ENCODE data around the gene MSL3. TPM values are rescaled to one million over a fixed set of nuclear protein-coding genes. Genes with fewer than 3 reads are reported as not detected.

Gene MSL3
- total RNA-seq, 1 experiment from 2014 or later: 27.1 TPM

DNA sequence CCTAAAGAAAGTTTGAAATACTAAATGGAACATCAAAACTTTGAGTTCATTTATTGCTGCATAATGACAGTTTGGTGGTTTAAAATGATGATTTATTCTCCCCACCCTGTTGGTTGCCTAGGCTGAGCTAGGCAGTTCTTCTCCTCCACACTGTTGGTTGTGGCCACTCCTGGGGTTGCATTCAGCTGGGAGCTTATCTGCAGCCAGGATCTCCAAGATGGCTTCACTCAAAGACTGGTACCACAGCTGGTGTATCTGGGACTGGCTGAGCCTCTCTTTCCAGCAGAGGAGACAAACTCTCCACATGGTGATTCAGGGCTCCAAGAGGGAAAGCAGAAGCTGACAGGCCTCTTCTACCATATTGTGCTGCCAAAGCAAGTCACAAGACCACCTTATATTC is 33.1 kb downstream of the MSL3 start:
- no peak overlapping the region for H3K4me3 Mint-ChIP-seq (ENCODE audit: unreplicated experiment)
- H3K27me3 Mint-ChIP-seq (ENCODE audit: insufficient read depth, unreplicated experiment): peaks cover 19% of the 10 kb centered on the region
- POLR2A ChIA-PET: no interaction called here
- no peak overlapping the region for H3K27ac Mint-ChIP-seq (ENCODE audit: low read depth, unreplicated experiment)
- CTCF ChIA-PET: interaction anchor here (0.7 to 1.2 kb wide), 3 partner anchors 8 to 91 kb away, joined by 3 read pairs; no protein-coding TSS in a partner anchor
- H3K9me3 Mint-ChIP-seq (ENCODE audit: unreplicated experiment): no peaks in the 10 kb centered on the region
- TF ChIP-seq, protein P1, sequence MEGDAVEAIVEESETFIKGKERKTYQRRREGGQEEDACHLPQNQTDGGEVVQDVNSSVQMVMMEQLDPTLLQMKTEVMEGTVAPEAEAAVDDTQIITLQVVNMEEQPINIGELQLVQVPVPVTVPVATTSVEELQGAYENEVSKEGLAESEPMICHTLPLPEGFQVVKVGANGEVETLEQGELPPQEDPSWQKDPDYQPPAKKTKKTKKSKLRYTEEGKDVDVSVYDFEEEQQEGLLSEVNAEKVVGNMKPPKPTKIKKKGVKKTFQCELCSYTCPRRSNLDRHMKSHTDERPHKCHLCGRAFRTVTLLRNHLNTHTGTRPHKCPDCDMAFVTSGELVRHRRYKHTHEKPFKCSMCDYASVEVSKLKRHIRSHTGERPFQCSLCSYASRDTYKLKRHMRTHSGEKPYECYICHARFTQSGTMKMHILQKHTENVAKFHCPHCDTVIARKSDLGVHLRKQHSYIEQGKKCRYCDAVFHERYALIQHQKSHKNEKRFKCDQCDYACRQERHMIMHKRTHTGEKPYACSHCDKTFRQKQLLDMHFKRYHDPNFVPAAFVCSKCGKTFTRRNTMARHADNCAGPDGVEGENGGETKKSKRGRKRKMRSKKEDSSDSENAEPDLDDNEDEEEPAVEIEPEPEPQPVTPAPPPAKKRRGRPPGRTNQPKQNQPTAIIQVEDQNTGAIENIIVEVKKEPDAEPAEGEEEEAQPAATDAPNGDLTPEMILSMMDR (IDR thresholded peaks at IDR 0.05; ENCODE audit: unreplicated experiment): no peak
- intact Hi-C loops (cut with micrococcal nuclease): no loop called here
- BruUV-seq (replicated peaks): no TSS peak
- DNase-seq (ENCODE audit: unreplicated experiment): no peak
- H3K4me1 Mint-ChIP-seq (ENCODE audit: insufficient read depth, unreplicated experiment): no peaks in the 10 kb centered on the region
- H3K36me3 Mint-ChIP-seq (ENCODE audit: insufficient read depth, unreplicated experiment): no peaks in the 10 kb centered on the region

DNA sequence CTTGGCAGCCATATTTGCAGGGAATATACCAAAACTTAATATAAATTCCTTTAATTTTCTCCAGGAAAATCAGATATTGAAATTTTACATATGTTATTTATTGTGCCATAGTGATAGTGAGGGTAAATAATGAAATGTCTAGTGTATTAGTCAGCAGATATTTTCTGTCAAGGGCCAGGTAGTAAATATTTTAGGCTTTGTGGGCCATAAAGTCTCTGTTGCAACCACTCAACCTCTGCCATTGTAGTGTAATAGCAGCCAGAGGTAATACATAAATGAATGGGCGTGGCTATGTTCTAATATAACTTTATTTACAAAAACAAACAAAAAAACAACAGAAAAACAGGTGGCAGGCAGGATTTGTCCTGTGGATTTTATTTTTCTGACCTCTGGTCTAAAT is 33.5 kb downstream of the MSL3 start:
- ChIA-PET CTCF (interaction anchor here (0.7 to 1.2 kb wide), 3 partner anchors 9 to 90 kb away, joined by 3 read pairs; no protein-coding TSS in a partner anchor), POLR2A (no interaction called here)
- BruUV-seq (replicated peaks): no TSS peak
- Mint-ChIP-seq H3K9me3 (ENCODE audit: unreplicated experiment) (no peaks in the 10 kb centered on the region), H3K27ac (ENCODE audit: low read depth, unreplicated experiment) (no peak overlapping the region), H3K4me3 (ENCODE audit: unreplicated experiment) (no peak overlapping the region), H3K4me1 (ENCODE audit: insufficient read depth, unreplicated experiment) (no peaks in the 10 kb centered on the region), H3K27me3 (ENCODE audit: insufficient read depth, unreplicated experiment) (peaks cover 19% of the 10 kb centered on the region), H3K36me3 (ENCODE audit: insufficient read depth, unreplicated experiment) (no peaks in the 10 kb centered on the region)
- intact Hi-C loops (cut with micrococcal nuclease): no loop called here
- DNase-seq (ENCODE audit: unreplicated experiment): no peak
- TF ChIP-seq, protein P1 (IDR thresholded peaks at IDR 0.05; ENCODE audit: unreplicated experiment): no peak

DNA sequence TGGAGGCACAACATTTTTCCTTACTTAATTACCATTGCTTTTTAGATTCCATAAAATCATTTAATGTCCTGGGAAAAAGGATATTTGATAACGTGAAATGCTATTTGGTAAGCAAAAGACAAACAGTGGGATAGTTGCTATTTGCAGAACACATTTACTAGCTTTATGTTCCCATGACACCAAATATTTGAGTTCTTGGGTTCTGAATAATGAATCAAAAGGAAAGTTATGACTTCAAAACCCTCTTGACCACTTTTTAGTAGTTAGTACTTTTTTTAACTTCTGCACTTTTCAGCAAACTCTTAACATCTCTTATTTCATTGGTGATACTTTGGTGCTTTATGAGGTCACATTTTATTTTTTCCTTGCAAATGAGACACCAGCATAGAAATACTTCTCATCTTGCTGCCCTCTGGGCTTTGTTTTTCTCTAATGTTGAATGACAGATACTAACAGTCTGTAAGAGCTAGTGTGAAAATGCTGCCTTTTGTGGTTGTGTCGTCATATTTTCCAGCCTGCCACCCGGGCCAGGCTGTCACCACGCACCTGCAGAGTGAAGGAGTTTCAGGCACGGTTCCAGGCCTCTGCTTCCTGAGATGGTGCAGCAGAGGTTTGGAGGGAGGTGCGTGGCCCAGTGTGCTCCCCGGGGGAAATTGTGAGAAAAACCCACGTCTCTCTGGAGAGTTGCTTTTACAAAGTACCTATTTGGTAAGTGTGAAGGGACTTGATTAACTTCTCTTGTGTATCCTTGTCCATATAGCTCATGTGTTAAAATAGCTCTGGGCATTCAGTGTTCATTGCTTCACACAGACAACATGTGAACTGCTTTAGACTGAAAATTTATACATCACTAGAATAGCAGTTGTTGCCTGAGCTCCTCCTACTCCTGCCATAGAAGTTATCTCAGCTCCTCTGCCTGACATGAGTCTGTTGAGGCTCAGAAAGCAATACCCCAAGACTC is 34.7 kb downstream of the MSL3 start:
- intact Hi-C loops (cut with micrococcal nuclease): no loop called here
- Mint-ChIP-seq H3K27ac (ENCODE audit: low read depth, unreplicated experiment) (no peak overlapping the region), H3K9me3 (ENCODE audit: unreplicated experiment) (no peaks in the 10 kb centered on the region), H3K4me3 (ENCODE audit: unreplicated experiment) (no peak overlapping the region), H3K27me3 (ENCODE audit: insufficient read depth, unreplicated experiment) (peaks cover 19% of the 10 kb centered on the region), H3K4me1 (ENCODE audit: insufficient read depth, unreplicated experiment) (no peaks in the 10 kb centered on the region), H3K36me3 (ENCODE audit: insufficient read depth, unreplicated experiment) (no peaks in the 10 kb centered on the region)
- ChIA-PET POLR2A (no interaction called here), CTCF (interaction anchor here (0.7 to 0.9 kb wide), 3 partner anchors 29 to 190 kb away, joined by 3 to 4 read pairs (median 3); no protein-coding TSS in a partner anchor)
- BruUV-seq (replicated peaks): no TSS peak
- TF ChIP-seq, protein P1 (IDR thresholded peaks at IDR 0.05; ENCODE audit: unreplicated experiment): no peak
- DNase-seq (ENCODE audit: unreplicated experiment): no peak

DNA sequence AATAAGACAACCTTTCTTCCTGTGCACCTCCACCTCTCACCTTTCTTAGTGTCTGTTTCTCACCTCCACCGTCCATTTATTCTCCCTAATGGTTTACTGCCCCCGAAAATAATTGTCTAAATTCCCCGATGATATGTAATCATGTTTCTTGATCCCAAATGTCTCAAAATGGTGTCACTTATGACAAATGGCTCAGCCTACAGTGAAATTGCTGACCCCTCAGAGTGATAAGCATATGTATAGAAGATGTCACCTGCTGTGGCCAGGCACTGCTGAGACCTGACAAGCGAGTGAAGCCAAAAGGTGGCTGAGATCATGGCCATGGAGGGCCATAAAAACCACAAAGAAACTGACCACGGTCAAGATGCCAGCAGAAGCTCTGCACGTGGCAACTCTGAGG is 35.7 kb downstream of the MSL3 start:
- Mint-ChIP-seq H3K27ac (ENCODE audit: low read depth, unreplicated experiment) (no peak overlapping the region), H3K27me3 (ENCODE audit: insufficient read depth, unreplicated experiment) (peaks cover 19% of the 10 kb centered on the region), H3K4me1 (ENCODE audit: insufficient read depth, unreplicated experiment) (no peaks in the 10 kb centered on the region), H3K4me3 (ENCODE audit: unreplicated experiment) (no peak overlapping the region), H3K36me3 (ENCODE audit: insufficient read depth, unreplicated experiment) (no peaks in the 10 kb centered on the region), H3K9me3 (ENCODE audit: unreplicated experiment) (no peaks in the 10 kb centered on the region)
- no TSS peak for BruUV-seq (replicated peaks)
- CTCF ChIA-PET: interaction anchor here (0.9 kb wide), 1 partner anchor 30 kb away, joined by 4 read pairs; no protein-coding TSS in a partner anchor
- POLR2A ChIA-PET: no interaction called here
- DNase-seq (ENCODE audit: unreplicated experiment): no peak
- TF ChIP-seq, protein P1 (IDR thresholded peaks at IDR 0.05; ENCODE audit: unreplicated experiment): no peak
- intact Hi-C loops (cut with micrococcal nuclease): no loop called here

Data from MCF 10A (cell line).